ENCODE data around the gene PLEKHG4B.
"Not testable (repeated sequence)": the region's sequence is repeated elsewhere in the genome, so short reads cannot be mapped to it uniquely, and the experiment has no call there.

Gene PLEKHG4B

GRCh38 chr5:155651-156410 is 63.9 kb downstream of the PLEKHG4B start:
- no peak for DNase-seq (ENCODE audit: low spot score)

DNA sequence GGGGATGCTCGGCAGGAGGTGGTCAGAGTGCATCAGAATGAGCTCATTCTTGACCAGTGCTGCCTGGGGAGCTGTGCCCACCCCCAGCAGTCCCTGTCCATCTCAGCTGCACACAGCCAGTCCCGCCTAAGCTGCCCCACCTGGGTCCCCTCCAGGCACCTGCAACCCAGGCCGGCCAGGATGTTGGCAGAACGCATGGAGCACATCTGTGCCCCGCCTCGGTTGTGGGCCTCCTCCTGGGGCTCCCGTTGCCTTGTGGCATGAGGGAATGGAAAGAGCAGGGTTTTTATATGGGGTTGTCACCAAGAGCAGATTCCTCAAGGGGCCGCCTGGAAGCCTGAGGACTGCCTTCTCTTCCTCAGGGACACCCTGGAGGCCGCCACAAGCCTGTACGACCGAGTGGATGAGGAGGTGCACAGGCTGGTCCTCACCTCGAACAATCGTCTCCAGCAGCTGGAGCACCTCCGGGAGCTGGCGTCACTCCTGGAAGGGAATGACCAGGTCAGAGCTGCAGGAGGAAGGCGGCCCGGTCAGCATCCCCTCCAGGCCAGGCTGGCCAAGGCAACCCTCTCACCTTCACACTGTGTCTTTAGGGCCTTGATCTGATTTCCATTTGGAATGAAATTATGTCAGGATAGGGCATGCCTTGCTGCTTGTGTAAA is 64.6 kb downstream of the PLEKHG4B start:
- no peak for DNase-seq (ENCODE audit: low spot score)

- no peak for DNase-seq (ENCODE audit: low spot score)
Measured at GRCh38 chr5:157126-157715, 65.3 kb downstream of the PLEKHG4B start.

- DNase-seq (ENCODE audit: low spot score), result no peak
Measured at GRCh38 chr5:157801-158200, 65.8 kb downstream of the PLEKHG4B start.

- DNase-seq (ENCODE audit: low spot score), result no peak
Measured at GRCh38 chr5:158807-159447, 67.0 kb downstream of the PLEKHG4B start.

GRCh38 chr5:159448-160172 is 67.6 kb downstream of the PLEKHG4B start:
- DNase-seq (ENCODE audit: low spot score), result no peak

DNA sequence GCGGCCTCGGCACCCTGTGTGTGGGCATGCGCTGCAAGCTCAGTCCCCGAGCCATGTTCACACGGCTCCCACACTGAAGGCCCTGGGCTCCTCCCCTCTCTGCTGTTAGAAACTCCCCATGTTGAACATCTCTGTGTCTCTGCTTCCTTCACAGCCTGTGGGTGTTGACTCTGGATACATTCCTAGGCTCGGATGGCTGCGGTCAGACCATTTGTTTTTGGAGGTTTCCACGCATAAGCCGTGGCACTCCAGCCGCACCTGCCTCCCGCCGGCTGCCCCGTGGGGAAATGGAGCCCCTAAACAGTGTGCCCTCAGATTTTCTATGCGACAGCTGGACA is 68.2 kb downstream of the PLEKHG4B start:
- no peak for DNase-seq (ENCODE audit: low spot score)

GRCh38 chr5:160921-161802 is 69.2 kb downstream of the PLEKHG4B start:
- no peak for DNase-seq (ENCODE audit: low spot score)

- DNase-seq (ENCODE audit: low spot score), result no peak
Measured at GRCh38 chr5:161803-162110, 69.8 kb downstream of the PLEKHG4B start.

DNA sequence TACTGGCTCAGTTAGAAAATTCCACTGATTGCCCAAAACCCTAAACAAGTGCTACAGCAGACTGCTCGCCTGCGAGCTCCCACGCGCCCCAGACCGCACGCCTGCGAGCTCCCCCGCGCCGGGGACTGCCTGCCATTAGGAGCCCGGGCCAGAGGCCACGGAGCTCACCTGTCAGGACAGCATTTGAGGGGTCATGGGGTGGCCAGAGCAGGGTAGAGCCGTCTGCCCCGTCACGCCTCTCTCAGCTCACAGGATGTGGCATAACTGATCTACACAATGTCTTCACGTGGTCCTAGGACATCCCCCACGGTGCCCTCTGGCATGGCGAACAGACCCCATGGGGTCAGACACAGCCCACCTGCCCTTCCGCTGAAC is 70.2 kb downstream of the PLEKHG4B start:
- DNase-seq (ENCODE audit: low spot score), result no peak

- DNase-seq (ENCODE audit: low spot score), result no peak
Measured at GRCh38 chr5:162565-163337, 70.8 kb downstream of the PLEKHG4B start.

GRCh38 chr5:163338-163620 is 71.3 kb downstream of the PLEKHG4B start:
- DNase-seq (ENCODE audit: low spot score), result no peak

DNA sequence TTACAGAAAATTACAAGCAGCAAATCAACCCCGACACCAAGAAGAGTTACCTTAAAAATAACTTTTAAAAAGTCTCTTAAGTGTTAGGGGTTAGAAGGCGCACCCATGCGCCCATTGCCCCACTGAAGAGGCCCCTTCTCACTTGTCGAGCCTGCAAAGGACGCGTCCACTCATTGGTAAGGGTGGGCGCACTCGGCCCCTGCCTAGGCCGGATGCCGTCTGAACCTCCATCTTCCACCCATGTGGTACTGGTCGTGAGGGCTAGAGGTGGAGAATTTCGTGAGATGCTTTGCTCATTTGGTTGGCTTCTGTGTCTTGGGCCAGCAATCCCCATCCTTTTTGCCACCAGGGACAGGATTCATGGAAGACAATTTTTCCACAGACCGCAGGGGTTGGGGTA is 71.9 kb downstream of the PLEKHG4B start:
- no peak for DNase-seq (ENCODE audit: low spot score)

- DNase-seq (ENCODE audit: low spot score), result no peak
Measured at GRCh38 chr5:164244-164643, 72.3 kb downstream of the PLEKHG4B start.

DNA sequence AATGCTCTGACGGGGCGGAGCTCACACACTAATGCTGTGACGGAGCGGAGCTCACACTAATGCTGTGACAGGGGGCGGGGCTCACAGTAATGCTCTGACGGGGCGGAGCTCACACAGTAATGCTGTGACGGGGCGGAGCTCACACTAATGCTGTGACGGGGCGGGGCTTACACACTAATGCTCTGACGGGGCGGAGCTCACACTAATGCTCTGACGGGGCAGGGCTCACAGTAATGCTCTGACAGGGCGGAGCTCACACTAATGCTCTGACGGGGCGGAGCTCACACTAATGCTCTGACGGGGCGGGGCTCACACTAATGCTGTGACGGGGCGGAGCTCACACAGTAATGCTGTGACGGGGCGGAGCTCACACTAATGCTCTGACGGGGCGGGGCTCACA is 72.8 kb downstream of the PLEKHG4B start:
- DNase-seq (ENCODE audit: low spot score), result not testable (repeated sequence)

DNA sequence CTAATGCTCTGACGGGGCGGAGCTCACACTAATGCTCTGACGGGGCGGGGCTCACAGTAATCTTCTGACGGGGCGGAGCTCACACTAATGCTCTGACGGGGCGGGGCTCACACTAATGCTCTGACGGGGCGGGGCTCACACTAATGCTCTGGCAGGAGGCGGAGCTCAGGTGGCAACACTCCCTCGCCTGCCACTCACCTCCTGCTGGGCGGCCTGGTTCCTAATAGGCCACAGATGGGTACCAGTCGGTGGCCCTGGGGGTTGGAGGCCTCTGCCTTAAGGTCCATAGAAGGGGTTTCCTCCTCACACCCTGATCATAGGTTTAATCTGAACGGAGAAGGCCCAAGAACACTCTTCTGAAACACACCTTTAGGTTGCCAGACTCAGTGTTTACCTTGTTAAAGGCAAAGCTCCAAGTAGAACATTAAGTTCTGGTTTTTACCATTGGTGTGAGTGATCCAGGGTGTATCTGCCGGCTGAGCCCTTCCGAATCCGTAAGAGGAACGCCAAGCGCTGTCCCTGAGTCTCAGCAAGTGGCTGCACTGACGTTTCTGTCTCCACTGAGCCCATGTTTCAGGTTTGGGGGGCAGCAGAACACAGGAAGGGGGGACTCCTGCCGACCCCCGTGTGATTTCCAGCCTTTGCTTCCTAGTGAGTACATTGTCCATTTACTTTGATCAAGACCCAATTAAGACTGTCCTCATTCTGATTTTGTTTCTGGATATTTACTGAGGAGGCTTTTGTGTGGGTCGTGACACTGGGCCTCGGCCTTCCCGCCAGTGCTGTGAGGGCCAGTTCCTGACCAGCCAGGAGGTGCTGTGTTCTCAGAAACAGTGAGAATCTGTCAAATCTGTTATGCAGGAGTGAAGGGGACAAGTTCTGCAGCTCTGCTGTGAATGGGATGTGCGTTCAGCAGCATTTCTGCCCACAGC is 74.7 kb downstream of the PLEKHG4B start:
- no peak for DNase-seq (ENCODE audit: low spot score)

GRCh38 chr5:167511-167910 is 75.5 kb downstream of the PLEKHG4B start:
- DNase-seq (ENCODE audit: low spot score), result no peak

DNA sequence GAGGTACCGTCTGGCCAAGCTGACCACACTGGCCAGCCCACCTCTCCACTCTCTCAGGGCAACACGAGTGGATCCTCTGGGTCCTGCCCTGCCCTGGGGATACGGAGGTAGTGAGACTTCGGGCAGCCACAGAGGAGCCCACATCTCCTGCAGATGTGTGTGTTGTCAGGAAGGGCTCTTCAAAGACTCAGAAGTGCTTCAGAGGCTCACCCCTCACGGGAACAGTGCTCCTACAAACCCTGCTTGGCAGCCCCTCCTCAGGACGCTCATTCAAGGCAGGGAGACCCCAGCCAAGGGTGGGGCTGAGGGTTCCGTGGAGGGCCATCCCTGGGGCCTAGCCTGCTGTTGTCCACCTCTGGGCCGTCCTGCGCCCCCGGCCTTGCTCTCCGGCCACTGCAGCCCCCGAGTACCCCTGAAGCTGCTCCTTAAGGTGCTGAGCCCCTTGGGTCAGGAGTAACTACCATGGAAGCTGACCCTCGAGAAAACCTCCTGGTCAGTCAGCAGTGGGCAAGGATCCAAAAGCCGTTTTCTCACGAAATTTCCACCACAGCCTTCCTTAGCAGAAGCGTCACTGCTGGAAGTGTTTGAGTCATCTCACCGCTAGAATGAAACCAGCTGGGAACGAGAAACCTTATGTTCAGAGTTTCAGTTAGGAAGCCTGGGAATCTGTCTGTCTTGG is 76.2 kb downstream of the PLEKHG4B start:
- DNase-seq (ENCODE audit: low spot score), result no peak

DNA sequence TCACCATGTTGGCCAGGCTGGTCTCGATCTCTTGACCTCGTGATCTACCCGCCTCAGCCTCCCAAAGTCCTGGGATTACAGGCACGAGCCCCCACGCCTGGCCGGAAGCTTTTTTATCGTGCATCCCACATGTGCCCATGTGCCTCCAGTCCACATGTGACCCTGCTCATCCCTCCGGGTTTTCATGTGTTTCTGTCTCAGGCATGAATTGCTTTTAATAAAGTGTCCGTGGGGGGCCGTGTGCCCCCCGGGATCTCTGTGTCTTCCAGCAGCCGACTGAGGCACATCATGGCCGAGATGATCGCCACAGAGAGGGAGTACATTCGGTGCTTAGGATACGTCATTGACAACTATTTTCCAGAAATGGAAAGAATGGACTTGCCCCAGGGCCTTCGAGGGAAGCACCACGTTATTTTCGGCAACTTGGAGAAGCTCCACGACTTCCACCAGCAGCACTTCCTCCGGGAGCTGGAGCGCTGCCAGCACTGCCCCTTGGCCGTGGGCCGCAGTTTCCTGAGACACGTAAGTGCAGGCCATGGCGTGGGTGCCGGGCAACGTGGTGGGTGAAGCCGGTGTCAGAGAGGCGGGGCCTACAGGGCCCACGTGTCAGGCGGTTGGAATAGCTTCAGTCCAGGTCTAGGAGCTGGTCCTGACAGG is 77.2 kb downstream of the PLEKHG4B start:
- DNase-seq (ENCODE audit: low spot score), result no peak

All from HuH-7.5 (cell line).